GM18520 (cell line): ENCODE measurements around the gene TEX53.

Source experiments
- ATAC-seq: cut with Tn5 transposase; IDR thresholded peaks from one replicate; pipeline ENCODE4 v1.9.1; 2021; ENCODE audit not compliant: unreplicated experiment

TEX53 gene

DNA sequence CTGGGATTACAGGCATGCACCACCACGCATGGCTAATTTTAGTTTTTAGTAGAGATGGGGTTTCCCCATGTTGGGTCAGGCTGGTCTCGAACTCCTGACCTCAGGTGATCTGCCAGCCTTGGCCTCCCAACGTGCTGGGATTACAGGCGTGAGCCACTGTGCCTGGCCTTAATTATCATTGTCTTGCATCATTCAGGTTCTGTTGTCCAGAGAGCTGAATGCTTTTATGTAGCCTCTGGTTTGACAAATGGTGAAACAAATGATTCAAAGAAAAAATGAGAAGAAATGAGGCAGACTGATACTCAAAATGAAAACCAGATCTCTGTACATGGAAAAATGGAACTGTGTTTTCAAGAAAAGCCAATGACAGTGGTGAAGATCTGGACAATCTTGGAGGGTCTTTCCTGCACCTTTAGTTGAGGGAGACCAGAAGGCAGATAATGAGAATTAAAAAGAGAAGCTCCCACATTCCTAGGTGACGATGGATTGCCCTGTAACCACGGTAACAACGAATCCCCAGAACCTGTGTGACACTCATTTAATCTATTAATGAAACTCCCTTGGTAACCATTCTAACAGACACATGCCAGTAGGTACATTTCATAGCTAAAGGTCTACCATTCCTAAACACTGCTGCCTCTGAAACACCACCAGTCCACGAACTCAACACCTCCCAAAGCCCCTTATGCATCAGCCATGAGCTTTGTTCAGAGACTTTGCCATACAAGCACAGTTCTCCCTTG lies 22.8 kb upstream of the TEX53 start:
- no peak for ATAC-seq

DNA sequence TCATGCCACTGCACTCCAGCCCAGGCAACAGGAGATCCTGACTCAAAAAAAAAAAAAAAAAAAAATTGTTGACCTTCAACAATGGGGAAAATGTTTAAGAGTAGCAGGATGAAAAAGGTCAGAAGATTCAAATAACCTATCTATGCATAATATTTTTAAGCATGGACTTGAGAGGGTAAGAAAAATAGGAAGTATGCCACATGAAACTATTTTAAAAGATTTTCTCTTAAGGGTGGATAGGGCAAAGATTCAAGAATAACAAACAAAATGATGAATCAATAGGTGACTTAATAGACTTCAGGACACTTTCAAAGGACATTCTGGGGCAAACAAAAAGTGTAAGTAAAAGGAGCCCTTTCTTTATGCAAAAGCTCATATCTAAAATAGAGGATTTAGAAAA lies 21.2 kb upstream of the TEX53 start:
- no peak for ATAC-seq

DNA sequence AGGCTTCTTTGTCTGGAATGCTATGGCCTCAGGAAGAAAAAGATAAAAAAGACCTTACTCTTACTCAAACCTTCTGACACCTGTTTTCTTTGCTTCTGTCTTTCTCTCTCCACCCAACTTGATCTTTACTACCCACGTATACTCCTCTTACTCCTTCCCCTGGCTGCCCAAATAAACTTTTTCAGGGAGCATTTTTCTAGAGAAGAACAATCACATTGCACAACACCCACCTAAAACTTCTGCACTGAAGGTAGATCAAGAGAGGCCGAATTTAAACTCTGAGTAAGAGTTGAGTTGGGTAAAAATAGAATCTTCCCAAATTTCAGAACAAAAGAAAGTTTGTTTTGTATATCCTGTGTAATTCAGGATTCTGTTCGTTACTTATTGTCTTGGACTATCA lies 20.5 kb upstream of the TEX53 start:
- ATAC-seq, result no peak

DNA sequence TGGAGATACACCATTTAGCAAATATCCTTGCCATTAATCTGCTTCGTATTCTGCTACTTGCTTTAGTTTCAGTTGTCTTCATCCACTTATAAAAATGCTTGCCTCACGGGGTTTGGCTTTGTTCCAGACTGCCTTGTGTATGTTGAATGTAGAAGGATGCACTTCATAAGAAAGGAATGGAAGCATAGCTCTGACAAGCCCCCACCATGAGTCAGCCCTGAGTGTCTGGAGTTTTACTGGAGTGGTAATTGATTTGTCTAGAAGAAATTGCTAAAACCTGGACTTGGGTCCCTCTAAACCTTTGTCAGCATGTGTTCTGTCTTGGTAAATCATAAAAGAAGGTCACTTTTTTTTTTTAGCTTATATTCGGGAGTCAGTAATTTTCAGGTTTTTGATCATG lies 19.8 kb upstream of the TEX53 start:
- no peak for ATAC-seq

DNA sequence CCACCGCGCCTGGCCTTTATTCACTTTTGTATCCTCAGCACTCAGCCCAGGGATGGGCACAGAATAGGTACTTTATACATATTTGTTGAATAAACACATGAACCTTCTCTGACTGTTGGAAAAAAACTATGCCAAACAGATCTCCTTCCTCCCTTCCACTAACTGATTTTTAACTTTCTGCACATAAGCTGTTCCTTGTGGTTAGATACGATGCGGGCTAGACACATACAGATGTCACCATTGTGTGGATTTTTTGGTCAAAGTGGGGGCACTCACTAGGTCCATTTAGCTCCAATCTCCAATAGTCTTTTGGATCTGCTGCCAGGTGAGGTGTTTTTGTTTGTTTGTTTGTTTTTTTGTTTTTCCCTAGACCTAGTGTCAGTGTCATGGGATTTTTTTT lies 19.3 kb upstream of the TEX53 start:
- no peak for ATAC-seq

DNA sequence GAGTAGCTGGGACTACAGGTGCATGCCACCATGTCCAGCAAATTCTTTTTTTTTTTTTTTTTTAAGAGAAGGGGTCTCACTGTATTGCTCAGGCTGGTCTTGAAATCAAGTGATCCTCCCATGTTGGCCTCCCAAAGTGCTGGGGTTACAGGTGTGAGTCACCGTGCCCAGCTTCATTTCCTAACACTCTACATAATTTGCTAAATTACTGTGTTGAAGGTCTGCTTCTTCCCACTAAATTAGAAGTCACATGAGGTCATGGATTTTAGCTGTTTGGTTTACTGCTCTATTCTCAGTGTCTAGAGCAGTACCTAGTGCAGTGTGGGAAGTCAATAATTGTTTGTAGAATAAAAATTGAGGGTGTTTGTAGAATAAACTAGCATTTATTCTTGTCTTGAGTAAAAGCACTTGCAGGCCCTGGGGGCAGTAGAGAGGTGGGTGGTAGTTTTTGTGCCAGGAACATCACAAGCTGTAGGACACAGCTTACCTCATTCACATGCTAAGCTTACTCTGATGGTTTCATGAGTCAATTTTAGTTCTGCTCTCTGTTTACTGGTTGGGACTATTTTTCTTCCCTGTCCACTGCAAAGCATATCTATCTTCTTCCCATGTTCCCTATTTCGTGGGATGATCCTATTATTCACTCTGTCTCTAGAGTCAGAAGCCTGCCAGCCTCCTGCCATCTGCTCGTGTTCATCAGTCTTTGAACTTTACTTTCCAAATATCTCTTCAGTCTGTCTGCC lies 17.4 kb upstream of the TEX53 start:
- no peak for ATAC-seq

DNA sequence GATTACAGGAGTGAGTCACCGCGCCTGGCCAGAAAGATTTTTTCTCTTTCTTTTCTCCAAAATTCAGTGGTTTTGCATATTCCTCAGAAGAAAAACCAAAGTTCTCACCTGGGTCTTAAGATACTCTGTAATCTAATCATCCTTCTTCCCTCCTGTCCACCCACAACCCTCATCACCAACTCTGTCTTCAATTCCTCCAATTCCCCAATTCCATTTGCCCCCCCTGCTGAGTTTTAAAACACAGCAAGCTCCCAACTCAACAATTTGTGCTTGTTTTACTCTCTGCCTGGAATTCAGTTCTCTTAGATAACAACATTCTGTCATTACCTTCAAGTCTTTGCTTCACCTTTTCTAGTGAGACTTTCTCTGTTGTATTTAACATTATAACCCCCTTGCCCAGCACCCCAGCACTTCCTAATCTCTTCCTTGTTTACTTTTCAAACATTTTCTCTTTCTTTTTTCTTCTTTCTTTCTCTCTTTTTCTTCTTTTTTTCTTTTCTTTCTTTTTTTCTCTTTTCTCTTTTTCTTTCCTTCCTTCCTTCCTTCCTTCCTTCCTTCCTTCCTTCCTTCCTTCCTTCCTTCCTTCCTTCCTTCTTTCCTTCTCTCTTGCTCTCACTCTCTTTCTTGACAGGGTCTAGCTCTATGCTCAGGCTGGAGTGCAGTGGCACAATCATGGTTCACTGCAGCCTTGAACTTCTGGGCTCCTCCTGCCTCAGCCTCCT lies 16.6 kb upstream of the TEX53 start:
- ATAC-seq, result no peak

DNA sequence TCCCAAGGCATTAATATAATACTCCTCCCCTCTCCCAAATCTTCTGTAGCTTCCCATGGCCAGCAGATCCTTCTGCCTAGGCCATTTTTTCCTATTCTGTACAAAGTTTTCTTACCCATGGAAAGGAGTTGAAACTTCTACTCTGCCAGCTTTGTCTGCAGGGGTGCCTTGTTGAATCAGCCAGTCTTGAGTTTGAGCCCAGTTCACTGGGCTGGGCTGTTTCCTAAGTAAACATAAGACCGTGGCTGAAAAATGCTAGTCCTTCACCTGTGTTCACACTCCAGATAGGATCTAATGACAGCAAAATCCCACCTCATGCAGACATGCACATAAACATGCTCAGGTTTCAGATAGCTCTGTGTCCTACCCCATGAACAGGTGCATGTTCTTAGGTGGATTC lies 14.0 kb upstream of the TEX53 start:
- no peak for ATAC-seq

DNA sequence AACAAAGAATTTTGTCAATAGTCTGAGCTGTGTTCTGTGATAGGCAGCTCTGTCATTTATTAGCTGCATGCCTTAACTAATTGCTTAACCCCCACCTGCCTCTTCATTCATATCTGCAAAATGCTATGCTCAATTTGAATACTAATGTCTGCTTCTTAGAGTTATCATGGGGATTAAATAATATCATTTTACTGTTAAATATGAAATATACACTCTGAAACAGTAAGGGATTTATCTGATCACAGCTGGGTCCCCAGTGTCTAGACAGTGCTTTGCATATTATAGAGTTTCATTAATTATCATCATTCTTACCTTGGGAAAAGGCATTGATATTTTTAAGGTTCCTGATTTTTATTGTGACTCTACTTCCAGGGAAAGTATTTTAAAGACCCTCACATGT lies 12.4 kb upstream of the TEX53 start:
- ATAC-seq, result no peak

DNA sequence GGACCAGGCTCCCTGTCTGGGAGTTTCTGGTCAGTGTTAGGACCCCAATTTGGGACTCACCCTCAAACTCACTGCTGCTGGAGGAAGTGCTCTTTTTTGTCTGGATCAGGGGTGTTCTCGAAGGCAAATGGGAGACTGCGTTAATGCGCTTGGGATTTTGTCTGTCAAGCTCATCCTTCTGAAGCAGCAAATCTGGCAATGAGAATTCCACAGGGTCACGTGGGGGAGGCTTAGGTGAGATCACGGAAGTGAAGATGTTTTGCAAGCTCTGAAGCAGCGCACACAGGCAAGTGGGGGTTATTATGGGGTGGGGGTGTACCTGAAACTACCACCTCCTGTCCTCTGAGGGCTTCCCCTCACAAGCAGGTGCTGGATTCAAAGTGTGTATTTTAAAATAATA lies 10.5 kb upstream of the TEX53 start:
- no peak for ATAC-seq

DNA sequence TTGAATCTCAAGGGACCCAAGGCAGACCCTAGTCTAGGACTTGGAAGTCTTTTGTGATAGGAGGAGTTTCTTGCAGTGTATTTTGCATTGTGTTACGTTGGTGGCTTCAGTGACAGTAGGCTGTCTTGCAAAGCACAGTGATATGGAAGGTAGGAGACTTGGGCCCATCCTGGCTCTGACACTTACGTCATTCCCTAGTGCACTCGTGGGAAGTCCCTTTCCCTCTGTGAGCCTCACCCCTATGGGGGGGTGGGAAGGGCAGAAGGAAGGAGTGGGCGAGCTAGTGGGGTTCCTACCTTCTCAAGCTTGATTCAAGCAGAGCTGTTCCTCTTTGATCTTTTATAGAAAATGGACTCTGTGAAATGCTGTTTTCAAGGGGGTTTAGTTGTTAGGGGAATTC lies 9.2 kb upstream of the TEX53 start:
- no peak for ATAC-seq

DNA sequence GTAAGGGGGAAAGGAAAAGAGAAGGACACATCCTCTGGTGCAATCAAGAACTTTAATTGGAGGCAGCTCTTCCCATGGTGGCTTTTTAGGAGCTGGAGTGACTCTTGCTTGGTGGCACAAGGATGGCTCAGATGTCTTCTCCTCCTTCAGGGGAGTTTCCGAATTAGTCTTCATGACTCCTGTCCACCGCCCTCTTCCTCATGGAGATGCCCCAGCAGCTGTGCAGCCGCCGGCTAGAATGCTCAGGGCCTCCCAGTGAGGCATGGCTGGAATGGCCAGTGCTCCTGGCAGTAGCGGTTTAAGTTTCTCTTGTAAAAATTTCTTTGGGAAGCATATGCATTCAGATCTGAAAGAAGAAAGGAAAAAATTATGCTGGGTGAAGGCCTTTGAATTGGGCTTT lies 8.8 kb upstream of the TEX53 start:
- no peak for ATAC-seq

DNA sequence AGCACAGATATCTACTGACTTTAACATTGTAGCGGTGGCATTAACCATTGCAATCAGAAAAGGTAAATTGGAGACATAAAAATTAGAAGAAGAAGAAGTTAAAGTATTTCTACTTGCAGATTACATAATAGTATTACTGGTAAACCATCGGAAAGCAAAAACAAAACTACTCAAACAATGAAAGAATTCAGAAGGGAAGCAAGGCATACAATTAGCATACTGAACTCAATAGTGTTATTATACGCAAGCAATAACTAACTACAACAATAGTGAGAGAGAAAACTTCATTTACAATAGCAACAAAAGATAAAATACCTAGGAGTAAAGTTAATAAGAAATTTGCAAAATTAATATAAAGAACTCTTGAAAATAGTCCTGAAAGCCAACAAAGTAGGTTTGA lies 6.6 kb upstream of the TEX53 start:
- no peak for ATAC-seq

DNA sequence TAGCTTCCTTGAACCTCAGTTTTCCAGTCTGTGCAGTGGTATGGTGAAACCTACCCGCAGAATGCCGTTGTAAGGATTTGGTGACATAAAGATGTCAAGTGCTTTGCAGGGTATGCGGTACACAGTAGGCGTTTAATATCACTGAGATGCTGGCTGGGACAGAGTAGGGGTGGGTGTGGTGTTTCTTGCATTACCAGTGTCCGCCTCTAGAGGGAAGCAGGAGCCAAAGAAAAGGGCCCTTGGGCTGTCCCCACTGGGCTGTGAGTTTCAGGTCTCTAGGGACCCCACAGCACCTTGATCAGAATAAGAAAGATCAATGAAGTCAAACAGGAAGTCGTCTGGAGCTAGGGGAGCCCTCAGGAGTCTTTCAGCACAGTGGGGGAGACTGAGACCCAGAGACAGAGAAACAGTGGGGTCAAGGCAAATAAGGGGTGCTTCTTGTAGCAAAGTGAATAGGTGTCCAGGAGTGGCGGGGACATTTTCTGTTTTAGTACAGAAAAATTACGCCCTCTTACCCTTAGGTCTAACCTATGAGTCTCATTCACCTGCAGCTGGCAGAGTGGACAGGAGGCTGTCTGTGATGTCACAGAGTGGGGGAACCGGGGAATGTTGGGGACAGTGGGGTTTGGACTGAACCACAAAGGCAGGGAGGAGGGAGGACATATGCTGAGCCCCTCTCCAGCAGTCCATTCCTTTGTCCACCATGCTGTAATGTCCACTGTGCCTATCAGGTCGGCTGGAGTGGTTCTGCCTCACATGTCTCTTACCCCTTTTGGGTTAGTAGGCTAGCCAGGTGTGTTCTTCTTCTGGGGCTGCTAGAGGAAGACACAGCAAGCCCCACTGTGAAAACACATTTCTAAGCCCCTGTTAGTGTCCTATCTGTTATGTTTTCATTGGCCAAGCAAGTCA lies 4.7 kb upstream of the TEX53 start:
- ATAC-seq, result no peak

DNA sequence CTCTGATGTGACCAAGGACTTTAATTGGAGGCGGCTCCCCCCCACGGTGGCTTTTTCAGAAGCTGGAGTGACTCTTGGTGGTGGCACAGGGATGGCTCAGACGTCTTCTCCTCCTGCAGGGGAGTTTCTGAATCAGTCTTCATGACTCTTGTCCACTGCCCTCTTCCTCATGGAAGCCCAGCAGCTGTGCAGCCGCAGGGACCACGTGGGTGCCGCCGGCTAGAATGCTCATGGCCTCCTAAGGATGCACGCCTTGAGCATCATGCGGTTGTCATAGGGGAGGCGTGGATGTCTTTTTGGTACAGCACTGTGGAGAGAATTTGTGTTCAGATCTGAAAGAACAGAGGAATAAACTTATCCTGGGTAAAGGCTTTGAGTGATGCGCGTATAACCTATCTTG lies 1.3 kb downstream of the TEX53 start:
- no peak for ATAC-seq

DNA sequence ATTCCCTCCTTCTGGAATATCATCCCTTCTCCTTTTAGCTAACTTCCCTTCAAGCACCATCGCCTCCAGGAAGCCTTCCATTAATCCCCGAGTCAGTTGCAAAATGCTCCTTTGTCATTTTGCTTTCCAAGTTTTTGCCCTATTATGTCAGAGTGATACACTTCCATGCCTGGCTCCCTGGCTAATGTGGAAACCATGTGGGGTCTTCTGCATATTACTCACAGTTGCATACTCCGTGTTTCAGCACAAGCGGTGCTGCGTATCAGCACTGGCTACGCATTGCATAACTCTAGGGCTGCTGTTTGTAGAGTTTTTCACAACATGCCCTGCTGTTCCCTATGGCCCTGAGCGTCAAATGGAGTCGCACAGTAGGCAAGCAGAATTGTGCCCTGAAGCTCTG lies 1.9 kb downstream of the TEX53 start:
- no peak for ATAC-seq

DNA sequence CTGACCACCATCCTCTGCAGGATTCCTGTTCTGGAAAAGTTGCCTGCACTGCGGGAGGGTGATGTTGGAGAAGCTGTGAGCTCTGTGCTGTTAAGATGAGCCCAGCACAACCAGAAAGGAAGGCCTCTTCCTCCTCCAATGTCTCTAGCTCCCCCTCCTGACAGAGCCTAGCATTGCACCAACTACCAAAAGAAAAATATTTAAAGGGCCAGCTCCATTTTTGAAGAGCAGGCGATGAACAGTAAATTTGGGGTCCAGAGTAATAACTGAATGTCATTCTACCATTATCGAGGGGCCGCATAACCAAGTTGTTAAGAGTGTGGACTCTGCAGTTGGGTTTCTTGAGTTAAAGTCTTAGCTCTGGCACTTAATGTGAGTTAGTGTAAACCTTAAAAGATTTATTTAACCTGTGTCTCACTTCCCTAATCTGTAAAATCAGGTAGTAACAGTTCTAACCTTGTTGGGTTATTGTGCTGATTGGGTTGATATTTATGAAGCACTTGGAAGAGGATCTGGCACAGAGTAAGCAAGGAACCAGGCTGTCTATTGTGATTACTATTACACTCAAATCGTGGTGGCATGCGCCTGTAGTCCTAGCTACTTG lies 3.9 kb downstream of the TEX53 start:
- ATAC-seq, result peak; percentile 61

DNA sequence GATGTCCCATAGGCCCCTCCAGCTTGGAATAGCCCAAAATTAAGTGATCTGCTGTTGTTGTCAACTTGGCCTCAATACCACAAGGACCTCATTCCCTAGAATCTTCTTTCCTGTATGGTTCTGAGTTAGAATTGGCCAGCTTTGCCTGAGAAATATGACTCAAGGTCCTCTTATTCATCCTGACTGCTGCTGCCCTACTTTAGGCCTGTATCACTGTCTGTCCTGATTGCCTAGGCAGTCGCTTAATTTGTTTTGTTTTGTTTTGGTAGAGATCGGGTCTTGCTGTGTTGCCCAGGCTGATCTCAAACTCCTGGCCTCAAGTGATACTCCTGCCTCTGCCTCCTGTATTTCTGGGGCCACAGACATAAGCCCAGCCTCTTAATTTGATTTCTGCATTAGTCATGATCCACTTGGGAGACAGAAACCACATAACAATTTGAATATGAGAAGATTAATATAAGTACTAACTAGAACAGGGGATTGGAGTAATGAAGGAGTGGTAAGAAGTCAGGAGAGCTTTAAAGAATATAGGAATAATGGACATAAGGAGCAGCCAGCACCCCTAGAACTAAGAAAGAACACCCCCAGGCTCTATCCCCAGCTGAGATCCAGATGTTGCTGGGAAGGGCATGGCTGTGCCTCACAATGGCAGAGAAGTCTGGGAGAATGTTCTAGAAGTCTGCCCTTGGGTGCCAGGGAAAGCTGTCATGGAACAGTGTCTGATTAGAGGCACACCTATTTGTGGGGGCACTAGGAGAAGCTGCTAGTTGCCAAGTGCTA lies 4.6 kb downstream of the TEX53 start:
- no peak for ATAC-seq

DNA sequence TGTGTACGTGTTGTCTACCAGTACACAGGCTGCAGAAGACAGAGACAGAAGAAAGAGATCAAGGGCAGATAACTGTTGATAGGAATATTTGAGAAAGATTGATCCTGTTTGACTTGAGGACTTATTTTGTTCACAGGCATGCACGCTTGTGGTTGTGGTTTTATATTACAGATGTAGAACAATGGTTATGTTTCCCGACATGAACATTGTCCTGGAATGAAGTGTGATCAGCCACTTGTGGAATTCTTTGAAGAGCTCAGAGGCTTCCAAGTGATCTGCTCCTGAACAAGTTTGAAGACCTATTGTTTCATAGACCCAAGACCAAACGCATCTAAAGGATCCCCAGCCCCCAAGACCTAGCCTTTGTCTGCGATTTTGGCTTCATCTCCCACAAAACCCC lies 13.7 kb downstream of the TEX53 start:
- no peak for ATAC-seq

DNA sequence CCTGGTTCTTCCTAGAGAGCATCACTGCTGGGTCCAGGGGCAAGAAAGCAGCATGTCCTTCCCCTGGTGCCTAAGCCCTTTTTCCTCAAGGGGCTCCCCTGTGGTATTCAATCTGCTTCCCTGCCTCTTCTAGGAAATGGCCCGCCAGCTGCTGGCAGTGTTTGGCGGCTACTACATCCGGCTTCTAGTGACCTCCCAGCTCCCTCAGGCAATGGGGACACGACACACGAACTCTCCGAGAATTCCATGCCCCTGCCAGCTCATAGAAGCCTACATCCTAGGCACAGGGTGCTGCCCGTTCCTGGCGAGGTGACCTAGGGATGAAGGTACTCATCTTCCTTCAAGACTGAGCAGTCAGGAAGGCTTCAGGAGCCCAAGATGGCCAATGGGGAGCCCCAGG lies 14.6 kb downstream of the TEX53 start:
- no peak for ATAC-seq
